AG04450 (cell line): Measurements from ENCODE around the gene ARL15. TPM values are rescaled to one million over a fixed set of nuclear protein-coding genes. Genes with fewer than 3 reads are reported as not detected.

Experiments
- CTCF ChIA-PET: fragments of 300-600, 350-600 bp; formaldehyde crosslinking; extraction: SDS; loops from one replicate; lab custom pipeline; 2022; ENCODE audit warnings: antibody characterized with exemption, inconsistent platforms; lab: Charles Lee
- POLR2A ChIA-PET: fragments of 350-600 bp; formaldehyde crosslinking; extraction: SDS; loops from one replicate; lab custom pipeline; 2021; ENCODE audit warnings: antibody characterized with exemption, inconsistent platforms; lab: Yijun Ruan, JAX
- DNase-seq: peaks from one replicate; pipeline ENCODE4 v3.0.0-alpha.2; 2011; ENCODE audit warnings: low read depth, low spot score
- H3K27ac ChIP-seq: one replicate; pipeline ENCODE4 v1.5.1; 2012; ENCODE audit warnings: low read depth, low read length, control low read depth
- H3K27me3 ChIP-seq: one replicate; pipeline ENCODE4 v1.6.0; 2012; ENCODE audit warnings: low read length; ENCODE audit not compliant: control insufficient read depth, insufficient read depth
- H3K4me3 ChIP-seq: 2 replicates; pipeline ENCODE4 v1.5.1; 2011; ENCODE audit warnings: mild to moderate bottlenecking, low read depth, low read length, control low read depth
- H3K9me3 ChIP-seq: 2 replicates; pipeline ENCODE4 v1.5.1; 2012; ENCODE audit warnings: low read length; ENCODE audit not compliant: control insufficient read depth, insufficient read depth
- CTCF ChIP-seq: IDR thresholded peaks from 2 replicates; pipeline ENCODE4 v1.5.1; 2011; ENCODE audit warnings: low read depth, low read length, control low read depth, inconsistent platforms
- polyA plus RNA-seq: library from polyadenylated mRNA; depleted of rRNA; stranded (reverse); fragments of >200 nt; gene quantifications from 2 replicates; pipeline ENCODE4 v1.2.3, GENCODE V29; 2011

ARL15 gene
- polyA plus RNA-seq, 1 experiment = 16.0 TPM

- CTCF ChIA-PET = interaction anchor here (1.0 kb wide), 1 partner anchor 9 kb away, joined by 8 read pairs; no protein-coding TSS in a partner anchor
- POLR2A ChIA-PET = no interaction called here
- Histone ChIP-seq H3K4me3 (peak overlapping the region; percentile 31), H3K27me3 (no peaks in the 10 kb centered on the region), H3K9me3 (no peaks in the 10 kb centered on the region), H3K27ac (no peak overlapping the region)
- TF ChIP-seq CTCF = no peak
- DNase-seq = no peak
These were observed 89.9 kb downstream of the ARL15 start for GRCh38 chr5:54220230-54221040.

- H3K4me3 ChIP-seq = no peak overlapping the region
- peak; percentile 91 for TF ChIP-seq CTCF
- H3K9me3 ChIP-seq = no peaks in the 10 kb centered on the region
- H3K27ac ChIP-seq = no peak overlapping the region
- ChIA-PET POLR2A (no interaction called here), CTCF (interaction anchor here (0.7 to 1.0 kb wide), 2 partner anchors 12 to 579 kb away, joined by 3 to 4 read pairs; no protein-coding TSS in a partner anchor)
- H3K27me3 ChIP-seq = no peaks in the 10 kb centered on the region
- DNase-seq = peak; percentile 60
These were observed 92.4 kb downstream of the ARL15 start for GRCh38 chr5:54217826-54218503.

GRCh38 chr5:54215233-54215736 is 95.1 kb downstream of the ARL15 start:
- H3K4me3 ChIP-seq = no peak overlapping the region
- no peaks in the 10 kb centered on the region for H3K27me3 ChIP-seq
- H3K9me3 ChIP-seq = no peaks in the 10 kb centered on the region
- CTCF ChIA-PET = interaction anchor here (0.6 to 2.3 kb wide), 5 partner anchors 14 to 1097 kb away, joined by 3 to 11 read pairs (median 3); no protein-coding TSS in a partner anchor
- POLR2A ChIA-PET = interaction anchor here (0.7 kb wide), 1 partner anchor 314 kb away, joined by 3 read pairs; no protein-coding TSS in a partner anchor
- no peak for DNase-seq
- no peak overlapping the region for H3K27ac ChIP-seq
- TF ChIP-seq CTCF = no peak

- Histone ChIP-seq H3K27ac (no peak overlapping the region), H3K4me3 (no peak overlapping the region), H3K9me3 (no peaks in the 10 kb centered on the region), H3K27me3 (no peaks in the 10 kb centered on the region)
- POLR2A ChIA-PET = interaction anchor here (0.7 kb wide), 1 partner anchor 314 kb away, joined by 3 read pairs; no protein-coding TSS in a partner anchor
- DNase-seq = no peak
- no peak for TF ChIP-seq CTCF
- CTCF ChIA-PET = interaction anchor here (0.6 to 2.3 kb wide), 4 partner anchors 14 to 1096 kb away, joined by 3 to 11 read pairs (median 4); no protein-coding TSS in a partner anchor
These were observed 95.7 kb downstream of the ARL15 start for GRCh38 chr5:54214722-54215121.
